HK-2 (cell line): Measurements from ENCODE around the gene SNX24.
A peak's percentile ranks its signal among the peaks of the same experiment; 100 is the strongest.
"Not testable (repeated sequence)": the region's sequence is repeated elsewhere in the genome, so short reads cannot be mapped to it uniquely, and the experiment has no call there.

ENCODE experiments used
- DNase-seq: peaks from one replicate; pipeline ENCODE4 v3.0.0-alpha.2; 2018; ENCODE audit not compliant: unreplicated experiment

The SNX24 gene

GRCh38 chr5:122965111-122965510 is 119.7 kb downstream of the SNX24 start:
- DNase-seq, result no peak

GRCh38 chr5:122967085-122967484 is 121.7 kb downstream of the SNX24 start:
- no peak for DNase-seq

GRCh38 chr5:122967625-122968024 is 122.2 kb downstream of the SNX24 start:
- no peak for DNase-seq

GRCh38 chr5:122968056-122968455 is 122.6 kb downstream of the SNX24 start:
- DNase-seq, result not testable (repeated sequence)

GRCh38 chr5:122971333-122971732 is 125.9 kb downstream of the SNX24 start:
- no peak for DNase-seq

- no peak for DNase-seq
Observed at GRCh38 chr5:122972877-122973276, 127.5 kb downstream of the SNX24 start.

GRCh38 chr5:122973759-122974158 is 128.3 kb downstream of the SNX24 start:
- DNase-seq, result not testable (repeated sequence)

- not testable (repeated sequence) for DNase-seq
Observed at GRCh38 chr5:122974251-122974650, 128.8 kb downstream of the SNX24 start.

- DNase-seq, result no peak
Observed at GRCh38 chr5:122977319-122977718, 131.9 kb downstream of the SNX24 start.

- no peak for DNase-seq
Observed at GRCh38 chr5:122978068-122978467, 132.7 kb downstream of the SNX24 start.

- DNase-seq, result no peak
Observed at GRCh38 chr5:122978644-122979297, 133.4 kb downstream of the SNX24 start.

- no peak for DNase-seq
Observed at GRCh38 chr5:122981846-122982245, 136.4 kb downstream of the SNX24 start.

- no peak for DNase-seq
Observed at GRCh38 chr5:122982376-122982775, 137.0 kb downstream of the SNX24 start.

- no peak for DNase-seq
Observed at GRCh38 chr5:122984425-122984824, 139.0 kb downstream of the SNX24 start.

GRCh38 chr5:122985006-122985700 is 139.7 kb downstream of the SNX24 start:
- no peak for DNase-seq

- DNase-seq, result no peak
Observed at GRCh38 chr5:122985954-122986721, 140.7 kb downstream of the SNX24 start.

- no peak for DNase-seq
Observed at GRCh38 chr5:122996091-122996490, 150.7 kb downstream of the SNX24 start.

GRCh38 chr5:122997294-122997693 is 151.9 kb downstream of the SNX24 start:
- no peak for DNase-seq

GRCh38 chr5:122999947-123000563 is 154.6 kb downstream of the SNX24 start:
- no peak for DNase-seq

GRCh38 chr5:123000731-123001130 is 155.3 kb downstream of the SNX24 start:
- no peak for DNase-seq

GRCh38 chr5:123001808-123002207 is 156.4 kb downstream of the SNX24 start:
- no peak for DNase-seq

- DNase-seq, result peak; percentile 7
Observed at GRCh38 chr5:123007182-123007581, 161.8 kb downstream of the SNX24 start.
